HepG2 (cell line): ENCODE measurements around the gene NINL. TPM values are rescaled to one million over a fixed set of nuclear protein-coding genes. Genes with fewer than 3 reads are reported as not detected.

Source experiments
- ATF1 ChIP-seq: IDR thresholded peaks from 2 replicates; pipeline ENCODE4 v1.6.1; 2016; ENCODE audit warnings: mild to moderate bottlenecking, control low read depth
- CBX5 ChIP-seq: sonication (generic); formaldehyde crosslinking; IDR thresholded peaks from 2 replicates; pipeline ENCODE4 v1.4.0; 2020; ENCODE audit warnings: missing genetic modification reagents, borderline replicate concordance
- CCAR2 ChIP-seq: fragments of 200-400 bp; formaldehyde crosslinking; optimal IDR thresholded peaks from 2 replicates; pipeline ENCODE3; 2018; ENCODE audit warnings: low read depth, mild to moderate bottlenecking, low read length, moderate library complexity
- CEBPB ChIP-seq: IDR thresholded peaks from 2 replicates; pipeline ENCODE4 v1.6.1; 2011; ENCODE audit warnings: low read depth, low read length, improper control_type of control experiment, borderline replicate concordance
- KDM4B ChIP-seq: sonication (generic); formaldehyde crosslinking; IDR thresholded peaks from 2 replicates; pipeline ENCODE4 v1.4.0; 2020; ENCODE audit warnings: missing genetic modification reagents
- NFE2L2 ChIP-seq: fragments of 150-350 bp; IDR thresholded peaks from 2 replicates; pipeline ENCODE4 v1.6.1; 2014; ENCODE audit warnings: low read length
- PHF5A ChIP-seq: IDR thresholded peaks from one replicate; pipeline ENCODE4 v1.6.1; 2018; ENCODE audit warnings: low read depth, missing genetic modification reagents; ENCODE audit not compliant: unreplicated experiment
- RBM39 ChIP-seq: fragments of 200-400 bp; formaldehyde crosslinking; IDR thresholded peaks from one replicate; pipeline ENCODE4 v1.6.1; 2018; ENCODE audit warnings: antibody characterized with exemption, mild to moderate bottlenecking, low read depth, low read length; ENCODE audit not compliant: poor library complexity, severe bottlenecking
- SMAD9 ChIP-seq: sonication (generic); formaldehyde crosslinking; IDR thresholded peaks from 2 replicates; pipeline ENCODE4 v1.5.1; 2020; ENCODE audit warnings: mild to moderate bottlenecking, missing genetic modification reagents
- SOX6 ChIP-seq, 2 experiments: fragments of 450-650 bp in 1 of 2; sonication (generic) in 1 of 2; formaldehyde crosslinking in 1 of 2; IDR thresholded peaks; 2 replicates each; pipeline versions ENCODE4 v1.4.0 to v1.6.1; 2017 to 2020; ENCODE audit warnings: antibody characterized with exemption in 1 of 2, mild to moderate bottlenecking in 1 of 2, missing genetic modification reagents in 1 of 2
- SP4 ChIP-seq: sonication (generic); formaldehyde crosslinking; IDR thresholded peaks from 2 replicates; pipeline ENCODE4 v1.8.1; 2023; ENCODE audit warnings: mild to moderate bottlenecking, missing genetic modification reagents
- ZFP36 ChIP-seq: fragments of 150-350 bp; IDR thresholded peaks from 2 replicates; pipeline ENCODE4 v1.6.1; 2018; ENCODE audit warnings: borderline replicate concordance, low read length, low read depth; ENCODE audit not compliant: partially characterized antibody
- ZFP62 ChIP-seq: sonication (generic); formaldehyde crosslinking; IDR thresholded peaks from 2 replicates; pipeline ENCODE4 v1.4.0; 2020; ENCODE audit warnings: missing genetic modification reagents
- ZFX ChIP-seq: sonication (generic); formaldehyde crosslinking; IDR thresholded peaks from 2 replicates; pipeline ENCODE4 v1.4.0; 2020; ENCODE audit warnings: mild to moderate bottlenecking, low read depth, missing genetic modification reagents, moderate library complexity
- ZNF543 ChIP-seq: sonication (generic); formaldehyde crosslinking; IDR thresholded peaks from 2 replicates; pipeline ENCODE4 v1.4.0; 2020; ENCODE audit warnings: mild to moderate bottlenecking, missing genetic modification reagents
- ZNF660 ChIP-seq: sonication (generic); formaldehyde crosslinking; IDR thresholded peaks from 2 replicates; pipeline ENCODE4 v1.5.1; 2020; ENCODE audit warnings: mild to moderate bottlenecking, low read depth, missing genetic modification reagents, borderline replicate concordance
- ZNF746 ChIP-seq: sonication (generic); formaldehyde crosslinking; IDR thresholded peaks from 2 replicates; pipeline ENCODE4 v1.8.0; 2022; ENCODE audit warnings: mild to moderate bottlenecking, missing genetic modification reagents
- polyA plus RNA-seq, 8 experiments: library from polyadenylated mRNA; depleted of rRNA in 3 of 8; stranded (reverse) in 7 of 8; unstranded in 1 of 8; fragments of >200 nt; fragmentation: Illumina TruSeq in 4 of 8; extraction: Trizol in 4 of 8; gene quantifications; 2 replicates each; pipeline versions ENCODE4 v1.2.1 to v1.2.3, GENCODE V29; 2011 to 2016; ENCODE audit warnings: low read depth in 4 of 8, missing spikeins in 1 of 8, mixed read lengths in 1 of 8; ENCODE audit not compliant: insufficient read depth in 1 of 8
- total RNA-seq, 5 experiments: library from RNA; depleted of rRNA; stranded (reverse); fragments of >200 nt; fragmentation: Illumina TruSeq; extraction: Trizol; gene quantifications; 2 replicates each; pipeline ENCODE4 v1.2.3, GENCODE V29; 2016; ENCODE audit warnings: low read depth in 1 of 5
- TF ChIP-seq, protein P1 (sequence below): sonication (generic); formaldehyde crosslinking; IDR thresholded peaks from one replicate; pipeline ENCODE4 v1.5.1; 2020; ENCODE audit warnings: mild to moderate bottlenecking, missing genetic modification reagents; ENCODE audit errors: not compliant biosample characterization
- TF ChIP-seq, protein P2 (sequence below): sonication (generic); formaldehyde crosslinking; IDR thresholded peaks from 2 replicates; pipeline ENCODE4 v1.5.0; 2020; ENCODE audit warnings: missing genetic modification reagents, mild to moderate bottlenecking, borderline replicate concordance
- TF ChIP-seq, protein P3 (sequence below): IDR thresholded peaks from 2 replicates; pipeline ENCODE4 v1.6.1; 2016; ENCODE audit warnings: missing compliant biosample characterization, missing genetic modification reagents, borderline replicate concordance

Gene NINL
- total and polyA plus RNA-seq, 2 of the 13 experiments (the other 11 are each of a cell fraction or from before 2014, with no cell fraction given): 32.3 to 34.3 TPM

DNA sequence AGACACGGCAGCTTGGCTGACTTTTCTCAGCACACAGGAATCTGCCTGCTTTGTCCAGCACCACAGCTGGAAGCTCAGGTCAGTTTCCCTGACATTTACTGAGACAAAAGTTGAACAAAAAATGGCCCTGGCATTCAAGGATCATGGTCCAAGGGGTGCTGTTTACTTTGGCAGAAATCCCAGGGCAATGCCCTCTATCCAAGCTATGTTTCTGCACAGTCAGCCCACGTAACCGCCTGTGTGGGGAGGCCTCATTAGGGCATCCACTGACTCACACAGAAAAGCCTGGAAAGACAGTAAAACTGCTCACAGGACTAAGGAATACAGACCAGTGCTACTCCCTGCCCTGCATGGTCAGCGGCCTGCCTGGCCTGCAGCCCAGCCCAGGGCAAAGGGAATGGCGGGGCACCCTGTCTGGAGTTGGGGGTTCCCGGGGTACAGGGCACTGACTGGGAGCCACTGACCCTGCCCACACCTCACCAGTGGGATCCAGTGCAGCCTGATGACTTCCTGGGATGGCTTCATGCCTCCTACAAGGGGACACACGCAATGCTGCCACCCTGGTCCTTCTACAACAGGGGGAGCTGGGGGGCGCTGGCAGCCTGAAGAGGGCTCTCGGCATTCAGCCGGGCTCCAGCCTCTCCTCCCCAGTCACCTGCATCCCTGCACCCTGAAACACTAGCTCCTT lies 77.1 kb downstream of the NINL start (continued):
- TF ChIP-seq, protein P1, sequence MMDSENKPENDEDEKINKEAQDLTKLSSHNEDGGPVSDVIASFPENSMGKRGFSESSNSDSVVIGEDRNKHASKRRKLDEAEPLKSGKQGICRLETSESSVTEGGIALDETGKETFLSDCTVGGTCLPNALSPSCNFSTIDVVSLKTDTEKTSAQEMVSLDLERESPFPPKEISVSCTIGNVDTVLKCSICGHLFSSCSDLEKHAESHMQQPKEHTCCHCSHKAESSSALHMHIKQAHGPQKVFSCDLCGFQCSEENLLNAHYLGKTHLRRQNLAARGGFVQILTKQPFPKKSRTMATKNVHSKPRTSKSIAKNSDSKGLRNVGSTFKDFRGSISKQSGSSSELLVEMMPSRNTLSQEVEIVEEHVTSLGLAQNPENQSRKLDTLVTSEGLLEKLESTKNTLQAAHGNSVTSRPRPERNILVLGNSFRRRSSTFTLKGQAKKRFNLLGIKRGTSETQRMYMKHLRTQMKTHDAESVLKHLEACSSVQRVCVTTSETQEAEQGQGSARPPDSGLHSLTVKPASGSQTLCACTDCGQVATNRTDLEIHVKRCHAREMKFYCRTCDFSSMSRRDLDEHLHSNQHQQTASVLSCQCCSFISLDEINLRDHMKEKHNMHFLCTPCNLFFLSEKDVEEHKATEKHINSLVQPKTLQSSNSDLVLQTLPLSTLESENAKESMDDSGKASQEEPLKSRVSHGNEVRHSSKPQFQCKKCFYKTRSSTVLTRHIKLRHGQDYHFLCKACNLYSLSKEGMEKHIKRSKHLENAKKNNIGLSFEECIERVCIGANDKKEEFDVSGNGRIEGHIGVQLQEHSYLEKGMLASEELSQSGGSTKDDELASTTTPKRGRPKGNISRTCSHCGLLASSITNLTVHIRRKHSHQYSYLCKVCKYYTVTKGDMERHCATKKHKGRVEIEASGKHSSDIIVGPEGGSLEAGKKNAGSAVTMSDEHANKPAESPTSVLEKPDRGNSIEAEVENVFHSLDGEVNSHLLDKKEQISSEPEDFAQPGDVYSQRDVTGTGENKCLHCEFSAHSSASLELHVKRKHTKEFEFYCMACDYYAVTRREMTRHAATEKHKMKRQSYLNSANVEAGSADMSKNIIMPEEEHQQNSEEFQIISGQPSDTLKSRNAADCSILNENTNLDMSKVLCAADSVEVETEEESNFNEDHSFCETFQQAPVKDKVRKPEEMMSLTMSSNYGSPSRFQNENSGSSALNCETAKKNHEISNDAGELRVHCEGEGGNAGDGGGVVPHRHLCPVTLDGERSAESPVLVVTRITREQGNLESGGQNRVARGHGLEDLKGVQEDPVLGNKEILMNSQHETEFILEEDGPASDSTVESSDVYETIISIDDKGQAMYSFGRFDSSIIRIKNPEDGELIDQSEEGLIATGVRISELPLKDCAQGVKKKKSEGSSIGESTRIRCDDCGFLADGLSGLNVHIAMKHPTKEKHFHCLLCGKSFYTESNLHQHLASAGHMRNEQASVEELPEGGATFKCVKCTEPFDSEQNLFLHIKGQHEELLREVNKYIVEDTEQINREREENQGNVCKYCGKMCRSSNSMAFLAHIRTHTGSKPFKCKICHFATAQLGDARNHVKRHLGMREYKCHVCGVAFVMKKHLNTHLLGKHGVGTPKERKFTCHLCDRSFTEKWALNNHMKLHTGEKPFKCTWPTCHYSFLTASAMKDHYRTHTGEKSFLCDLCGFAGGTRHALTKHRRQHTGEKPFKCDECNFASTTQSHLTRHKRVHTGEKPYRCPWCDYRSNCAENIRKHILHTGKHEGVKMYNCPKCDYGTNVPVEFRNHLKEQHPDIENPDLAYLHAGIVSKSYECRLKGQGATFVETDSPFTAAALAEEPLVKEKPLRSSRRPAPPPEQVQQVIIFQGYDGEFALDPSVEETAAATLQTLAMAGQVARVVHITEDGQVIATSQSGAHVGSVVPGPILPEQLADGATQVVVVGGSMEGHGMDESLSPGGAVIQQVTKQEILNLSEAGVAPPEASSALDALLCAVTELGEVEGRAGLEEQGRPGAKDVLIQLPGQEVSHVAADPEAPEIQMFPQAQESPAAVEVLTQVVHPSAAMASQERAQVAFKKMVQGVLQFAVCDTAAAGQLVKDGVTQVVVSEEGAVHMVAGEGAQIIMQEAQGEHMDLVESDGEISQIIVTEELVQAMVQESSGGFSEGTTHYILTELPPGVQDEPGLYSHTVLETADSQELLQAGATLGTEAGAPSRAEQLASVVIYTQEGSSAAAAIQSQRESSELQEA (CRISPR knock-in tag): peak; percentile 65
- TF ChIP-seq, protein P2, sequence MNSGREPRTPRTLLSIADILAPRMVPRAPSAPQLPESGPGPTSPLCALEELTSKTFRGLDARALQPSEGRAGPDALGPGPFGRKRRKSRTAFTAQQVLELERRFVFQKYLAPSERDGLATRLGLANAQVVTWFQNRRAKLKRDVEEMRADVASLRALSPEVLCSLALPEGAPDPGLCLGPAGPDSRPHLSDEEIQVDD (CRISPR knock-in tag): peak; percentile 61
- peak; percentile 95 for TF ChIP-seq KDM4B (CRISPR knock-in tag)
- TF ChIP-seq SMAD9 (CRISPR knock-in tag): peak; percentile 53; the same call in 1 of the 2 replicates
- TF ChIP-seq NFE2L2: peak; percentile 99
- no peak; the same call in 1 of the 2 replicates for TF ChIP-seq CEBPB
- TF ChIP-seq RBM39: peak; percentile 66
- no peak for TF ChIP-seq ZNF660
- TF ChIP-seq, protein P3, sequence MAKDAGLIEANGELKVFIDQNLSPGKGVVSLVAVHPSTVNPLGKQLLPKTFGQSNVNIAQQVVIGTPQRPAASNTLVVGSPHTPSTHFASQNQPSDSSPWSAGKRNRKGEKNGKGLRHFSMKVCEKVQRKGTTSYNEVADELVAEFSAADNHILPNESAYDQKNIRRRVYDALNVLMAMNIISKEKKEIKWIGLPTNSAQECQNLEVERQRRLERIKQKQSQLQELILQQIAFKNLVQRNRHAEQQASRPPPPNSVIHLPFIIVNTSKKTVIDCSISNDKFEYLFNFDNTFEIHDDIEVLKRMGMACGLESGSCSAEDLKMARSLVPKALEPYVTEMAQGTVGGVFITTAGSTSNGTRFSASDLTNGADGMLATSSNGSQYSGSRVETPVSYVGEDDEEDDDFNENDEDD (CRISPR knock-in tag): peak; percentile 69; the same call in 1 of the 2 replicates
- peak; percentile 94 for TF ChIP-seq ZFX
- no peak for TF ChIP-seq ZFP62 (CRISPR knock-in tag)
- peak; percentile 83 for TF ChIP-seq SP4
- TF ChIP-seq ZFP36: no peak
- peak; percentile 99; the same call in 1 of the 2 replicates for TF ChIP-seq CBX5 (CRISPR knock-in tag)
- peak; percentile 73 for TF ChIP-seq CCAR2
- TF ChIP-seq ZNF543: peak; percentile 98
- TF ChIP-seq ZNF746 (CRISPR knock-in tag): peak; percentile 95
- peak; percentile 87 for TF ChIP-seq ATF1 (CRISPR knock-in tag)
- no peak for TF ChIP-seq SOX6 (IDR thresholded peaks at IDR 0.05)
- TF ChIP-seq SOX6 (CRISPR knock-in tag; IDR thresholded peaks at IDR 0.05): peak; percentile 100
- TF ChIP-seq PHF5A: peak; percentile 97
